ENCODE results near the gene FAM43A.

DNA sequence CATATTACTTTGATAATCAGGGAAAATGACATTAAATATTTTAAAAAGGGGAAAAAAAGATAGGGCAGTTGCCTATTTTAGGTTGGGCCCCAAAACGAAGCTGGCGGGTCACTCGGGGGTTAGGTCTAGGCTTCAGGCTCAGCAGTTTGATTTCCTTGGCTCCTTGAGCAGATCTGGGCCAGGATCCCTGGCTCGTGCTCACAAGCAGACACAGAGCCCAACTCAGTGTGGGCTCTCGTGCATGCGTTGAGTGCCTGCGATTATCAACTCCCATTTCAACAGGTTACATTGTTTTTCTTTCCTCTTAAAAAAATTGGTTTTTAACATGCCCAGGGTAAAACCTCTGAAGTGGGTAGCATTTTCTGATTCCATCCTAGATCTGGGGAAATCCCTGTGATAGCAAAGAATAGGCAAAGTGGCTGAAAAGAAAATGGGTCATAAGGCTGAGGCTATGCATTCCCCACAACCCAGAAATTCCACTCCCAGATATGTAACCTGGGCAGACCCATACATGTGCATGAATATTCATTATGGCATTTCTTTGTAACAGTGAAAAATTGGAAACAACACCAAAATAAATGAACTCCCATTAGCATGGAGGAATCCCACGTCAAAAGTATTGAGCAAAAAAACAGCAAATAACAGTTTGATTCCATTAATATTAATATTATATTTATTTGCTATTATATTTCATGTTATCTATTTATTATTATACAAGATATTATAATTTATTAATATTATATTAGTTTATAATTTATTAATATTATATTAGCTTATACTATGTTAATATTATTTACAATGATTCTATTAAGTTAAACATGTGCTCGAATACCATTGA, 27.8 kb downstream of the FAM43A start:
- TF ChIP-seq POLR2A (IDR thresholded peaks at IDR 0.05) = no peak
- TF ChIP-seq, protein P1, sequence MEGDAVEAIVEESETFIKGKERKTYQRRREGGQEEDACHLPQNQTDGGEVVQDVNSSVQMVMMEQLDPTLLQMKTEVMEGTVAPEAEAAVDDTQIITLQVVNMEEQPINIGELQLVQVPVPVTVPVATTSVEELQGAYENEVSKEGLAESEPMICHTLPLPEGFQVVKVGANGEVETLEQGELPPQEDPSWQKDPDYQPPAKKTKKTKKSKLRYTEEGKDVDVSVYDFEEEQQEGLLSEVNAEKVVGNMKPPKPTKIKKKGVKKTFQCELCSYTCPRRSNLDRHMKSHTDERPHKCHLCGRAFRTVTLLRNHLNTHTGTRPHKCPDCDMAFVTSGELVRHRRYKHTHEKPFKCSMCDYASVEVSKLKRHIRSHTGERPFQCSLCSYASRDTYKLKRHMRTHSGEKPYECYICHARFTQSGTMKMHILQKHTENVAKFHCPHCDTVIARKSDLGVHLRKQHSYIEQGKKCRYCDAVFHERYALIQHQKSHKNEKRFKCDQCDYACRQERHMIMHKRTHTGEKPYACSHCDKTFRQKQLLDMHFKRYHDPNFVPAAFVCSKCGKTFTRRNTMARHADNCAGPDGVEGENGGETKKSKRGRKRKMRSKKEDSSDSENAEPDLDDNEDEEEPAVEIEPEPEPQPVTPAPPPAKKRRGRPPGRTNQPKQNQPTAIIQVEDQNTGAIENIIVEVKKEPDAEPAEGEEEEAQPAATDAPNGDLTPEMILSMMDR (IDR thresholded peaks at IDR 0.05) = no peak
- no peak for TF ChIP-seq POLR2AphosphoS5 (IDR thresholded peaks at IDR 0.05; ENCODE audit: insufficient read depth in 1 of 2, low read depth in 1 of 2)
